ENCODE results near the gene SPRED2.

SPRED2 gene

DNA sequence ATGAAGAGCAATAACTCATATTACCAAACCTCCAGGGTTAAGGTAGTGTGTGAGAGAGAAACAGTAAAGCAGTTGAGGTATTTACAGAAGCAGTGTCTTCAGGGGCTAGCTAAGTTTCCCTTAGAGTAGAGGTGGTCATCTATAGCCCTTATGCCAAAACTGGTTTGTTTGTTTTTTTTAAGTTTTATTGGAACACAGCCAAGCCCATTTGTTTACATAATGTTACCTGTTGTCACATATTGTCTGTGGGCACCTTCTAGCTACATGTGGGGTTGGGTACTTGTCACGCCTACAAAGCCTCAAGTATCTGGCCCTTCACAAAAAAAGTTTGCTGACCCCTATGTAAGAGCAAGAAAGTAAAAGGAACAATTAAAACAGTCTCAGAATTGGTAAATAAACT is 165.4 kb downstream of the SPRED2 start:
- no peak for DNase-seq

DNA sequence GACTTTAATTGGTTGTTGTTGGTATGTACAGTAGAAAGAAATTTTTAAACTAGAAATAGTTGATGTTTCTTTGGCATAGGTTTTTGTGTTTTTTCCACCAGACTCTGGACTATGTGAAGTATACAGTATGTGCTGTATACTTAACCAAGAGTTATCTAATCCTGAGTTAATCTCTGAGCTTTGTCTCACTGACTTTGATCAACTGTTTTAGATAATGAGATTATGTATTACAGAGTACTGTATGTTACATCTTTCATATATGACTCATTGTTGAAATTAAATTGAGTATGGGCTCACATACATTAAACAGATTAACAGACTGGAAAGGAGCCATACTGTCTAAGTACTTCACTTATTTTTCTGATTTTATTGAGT is 166.7 kb downstream of the SPRED2 start:
- DNase-seq, result no peak

DNA sequence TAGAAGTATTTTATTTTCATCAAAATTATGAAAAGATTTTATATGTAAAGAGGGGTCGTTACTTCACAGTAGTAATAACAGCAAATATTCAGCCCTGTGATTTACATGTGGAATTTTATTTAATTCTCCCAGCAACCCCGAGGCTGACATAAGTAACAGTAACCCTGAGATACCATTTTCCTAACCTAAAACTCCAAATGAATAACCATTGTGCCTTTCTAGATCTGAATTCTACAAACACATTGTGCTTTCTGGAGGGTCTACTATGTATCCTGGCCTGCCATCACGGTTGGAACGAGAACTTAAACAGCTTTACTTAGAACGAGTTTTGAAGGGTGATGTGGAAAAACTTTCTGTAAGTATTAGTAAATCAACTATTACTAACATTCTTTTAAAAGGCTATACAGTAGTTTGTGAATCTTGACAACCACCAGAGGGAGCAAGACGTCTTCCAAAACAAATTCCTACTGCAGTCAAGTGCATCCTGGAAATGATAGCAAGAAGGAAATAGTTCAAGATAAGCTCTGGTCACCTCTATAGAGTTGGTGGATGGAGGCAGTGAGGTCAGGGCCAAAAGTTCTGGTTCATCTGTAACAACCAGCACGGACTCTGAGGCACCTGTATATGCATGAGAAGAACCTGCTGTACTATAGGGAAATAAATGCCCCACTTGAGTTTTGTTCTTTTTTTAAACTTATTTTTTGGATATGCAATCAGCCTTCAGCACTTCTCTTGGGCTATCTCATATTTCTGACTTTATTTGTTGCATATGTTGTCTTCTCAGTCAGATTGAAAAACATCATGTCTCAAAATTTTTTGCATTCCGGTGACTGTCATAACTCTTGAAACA is 167.4 kb downstream of the SPRED2 start:
- DNase-seq, result peak; percentile 32 to 63

DNA sequence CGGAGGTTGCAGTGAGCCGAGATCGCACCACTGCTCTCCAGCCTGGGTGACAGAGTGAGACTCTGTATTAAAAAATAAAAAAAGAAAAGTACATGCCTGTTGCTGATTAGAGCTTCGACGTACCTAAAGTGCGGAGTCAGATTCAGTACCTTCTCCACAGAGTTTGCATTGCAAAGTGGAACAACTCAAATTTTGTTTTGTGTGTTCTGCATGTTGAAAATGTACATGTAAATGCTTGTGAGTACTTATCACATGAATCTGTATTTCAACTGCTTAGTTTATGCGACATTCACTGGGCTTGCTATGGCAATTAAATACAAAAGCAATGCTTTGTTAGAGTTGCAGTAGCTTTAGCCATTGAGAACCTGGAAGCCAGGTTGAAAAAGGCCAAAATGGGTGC is 168.4 kb downstream of the SPRED2 start:
- DNase-seq, result no peak

DNA sequence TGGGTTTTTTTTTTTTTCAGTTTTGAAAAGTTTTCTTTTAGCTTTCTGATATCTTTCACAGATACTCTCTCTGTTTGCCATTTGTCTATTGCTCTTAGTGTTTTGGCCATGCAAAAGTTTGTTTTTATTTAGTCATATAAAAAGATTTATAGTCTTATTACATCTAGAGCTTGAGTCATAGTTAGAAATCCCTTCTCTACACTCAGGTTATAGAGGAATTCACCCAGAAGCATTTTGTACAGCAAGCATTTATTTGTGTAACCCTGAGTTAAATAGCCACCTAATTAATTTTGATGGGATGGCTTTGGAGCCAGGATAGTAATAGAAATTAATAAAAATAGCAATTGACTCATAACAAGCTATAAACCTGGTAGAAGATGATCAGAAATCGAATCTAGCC is 169.1 kb downstream of the SPRED2 start:
- no peak for DNase-seq

DNA sequence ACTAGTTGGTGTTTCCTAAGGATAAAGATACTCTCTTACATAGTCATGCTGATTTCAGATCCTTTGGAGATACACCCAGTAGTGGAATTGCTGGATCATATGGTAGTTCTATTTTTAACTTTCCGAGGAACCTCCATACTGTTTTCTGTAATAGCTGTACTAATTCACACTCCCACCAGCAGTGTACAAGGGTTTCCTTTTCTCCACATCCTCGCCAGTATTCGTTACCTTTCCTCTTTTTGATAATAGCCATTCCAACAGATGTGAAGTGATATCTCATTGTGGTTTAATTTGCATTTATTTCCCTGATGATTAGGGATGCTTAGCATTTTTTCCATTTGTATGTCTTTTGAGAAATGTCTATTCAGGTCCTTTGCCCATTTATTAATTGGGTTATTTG is 170.7 kb downstream of the SPRED2 start:
- DNase-seq, result no peak

Data from SHP77 (cell line).